ENCODE results near the gene COL20A1.

- TF ChIP-seq YY1 (tag by site-specific recombination; IDR thresholded peaks at IDR 0.05) (no peak), CTCF (tag by site-specific recombination; IDR thresholded peaks at IDR 0.05) (no peak), ZNF175 (tag by site-specific recombination; IDR thresholded peaks at IDR 0.05) (no peak), BCL11A (tag by site-specific recombination; IDR thresholded peaks at IDR 0.05; ENCODE audit: low read depth) (no peak), ZNF626 (tag by site-specific recombination; IDR thresholded peaks at IDR 0.05) (no peak), ELK4 (IDR thresholded peaks at IDR 0.05; ENCODE audit: borderline replicate concordance, low read depth, low read length) (no peak), ZNF596 (tag by site-specific recombination; IDR thresholded peaks at IDR 0.05) (no peak), SP3 (tag by site-specific recombination; IDR thresholded peaks at IDR 0.05) (no peak), ZBTB49 (tag by site-specific recombination; IDR thresholded peaks at IDR 0.05; ENCODE audit: low read depth) (no peak), ZNF555 (tag by site-specific recombination; conservative IDR thresholded peaks at IDR 0.05) (no peak), ZBTB48 (tag by site-specific recombination; IDR thresholded peaks at IDR 0.05) (no peak)
Observed at GRCh38 chr20:63306673-63307537, 13.9 kb downstream of the COL20A1 start.

Measured in HEK293 (cell line).